ENCODE results near the gene PRAMEF13.
"Not testable (repeated sequence)": the region's sequence is repeated elsewhere in the genome, so short reads cannot be mapped to it uniquely, and the experiment has no call there.

Gene PRAMEF13, protein sequence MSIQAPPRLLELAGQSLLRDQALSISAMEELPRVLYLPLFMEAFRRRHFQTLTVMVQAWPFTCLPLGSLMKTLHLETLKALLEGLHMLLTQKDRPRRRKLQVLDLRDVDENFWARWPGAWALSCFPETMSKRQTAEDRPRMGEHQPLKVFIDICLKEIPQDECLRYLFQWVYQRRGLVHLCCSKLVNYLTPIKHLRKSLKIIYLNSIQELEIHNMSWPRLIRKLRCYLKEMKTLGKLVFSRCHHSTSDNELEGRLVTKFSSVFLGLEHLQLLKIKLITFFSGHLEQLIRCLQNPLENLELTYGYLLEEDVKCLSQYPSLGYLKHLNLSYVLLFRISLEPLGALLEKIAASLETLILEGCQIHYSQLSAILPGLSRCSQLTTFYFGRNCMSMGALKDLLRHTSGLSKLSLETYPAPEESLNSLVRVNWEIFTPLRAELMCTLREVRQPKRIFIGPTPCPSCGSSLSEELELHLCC
- 0 reads per million in 18 experiments for total RNA-seq

DNA sequence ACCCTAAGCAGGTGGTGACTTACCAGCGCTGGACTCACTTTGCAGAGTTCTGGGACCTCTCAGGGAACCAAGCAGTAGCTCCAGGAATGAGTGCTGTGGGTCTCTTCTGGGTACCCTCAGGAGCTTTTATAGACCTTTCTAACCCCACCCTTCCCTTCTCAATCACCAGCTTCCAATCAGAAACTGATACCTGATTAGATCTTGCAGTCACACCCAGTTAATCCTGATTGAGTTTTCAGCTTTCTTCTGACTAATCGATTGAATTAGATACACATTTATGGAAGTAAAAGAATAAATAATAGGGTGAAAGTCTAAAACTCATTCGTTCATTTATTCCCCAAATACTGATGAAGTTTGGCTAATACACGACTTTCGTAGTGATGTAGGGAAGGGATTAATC lies at the start of gene PRAMEF13:
PRAMEF13 (minus strand) TSS at position 101 of the 400 bp plus-strand sequence. CDS start 1,820 bp downstream, outside the sequence.
- DNase-seq: not testable (repeated sequence)

DNA sequence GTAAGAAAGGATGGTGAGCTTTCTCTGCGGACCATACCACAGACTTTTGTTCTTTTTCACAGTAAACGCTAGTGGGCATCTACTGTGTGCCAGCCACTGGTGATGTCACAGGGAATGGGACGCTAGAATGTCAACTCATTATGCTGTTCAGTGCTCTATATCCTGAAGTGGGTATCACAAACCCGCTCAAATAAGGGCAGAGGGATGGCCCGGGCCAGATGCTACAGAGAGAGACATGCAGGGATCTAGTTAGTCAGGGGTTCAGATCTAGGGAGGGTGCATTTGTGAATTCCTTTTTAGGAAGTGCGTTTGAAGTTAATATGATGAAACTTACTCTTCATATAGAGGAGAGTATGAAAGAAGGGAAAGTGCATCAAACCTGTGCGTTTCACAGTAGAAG lies 45.9 kb upstream of the PRAMEF13 start:
- not testable (repeated sequence) for DNase-seq

DNA sequence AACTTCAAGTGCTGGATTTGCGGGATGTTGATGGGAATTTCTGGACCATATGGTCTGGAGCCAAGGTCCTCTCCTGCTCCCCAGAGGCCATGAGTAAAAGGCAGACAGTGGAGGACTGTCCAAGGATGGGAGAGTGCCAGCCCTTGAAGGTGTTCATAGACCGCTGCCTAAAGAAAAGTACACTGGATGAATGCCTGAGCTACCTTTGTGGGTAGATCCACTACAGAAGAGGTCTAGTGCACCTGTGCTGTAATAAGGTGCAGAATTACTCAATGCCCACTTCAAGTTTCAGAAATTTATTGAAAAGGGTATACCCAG lies 45.3 kb upstream of the PRAMEF13 start:
- not testable (repeated sequence) for DNase-seq

DNA sequence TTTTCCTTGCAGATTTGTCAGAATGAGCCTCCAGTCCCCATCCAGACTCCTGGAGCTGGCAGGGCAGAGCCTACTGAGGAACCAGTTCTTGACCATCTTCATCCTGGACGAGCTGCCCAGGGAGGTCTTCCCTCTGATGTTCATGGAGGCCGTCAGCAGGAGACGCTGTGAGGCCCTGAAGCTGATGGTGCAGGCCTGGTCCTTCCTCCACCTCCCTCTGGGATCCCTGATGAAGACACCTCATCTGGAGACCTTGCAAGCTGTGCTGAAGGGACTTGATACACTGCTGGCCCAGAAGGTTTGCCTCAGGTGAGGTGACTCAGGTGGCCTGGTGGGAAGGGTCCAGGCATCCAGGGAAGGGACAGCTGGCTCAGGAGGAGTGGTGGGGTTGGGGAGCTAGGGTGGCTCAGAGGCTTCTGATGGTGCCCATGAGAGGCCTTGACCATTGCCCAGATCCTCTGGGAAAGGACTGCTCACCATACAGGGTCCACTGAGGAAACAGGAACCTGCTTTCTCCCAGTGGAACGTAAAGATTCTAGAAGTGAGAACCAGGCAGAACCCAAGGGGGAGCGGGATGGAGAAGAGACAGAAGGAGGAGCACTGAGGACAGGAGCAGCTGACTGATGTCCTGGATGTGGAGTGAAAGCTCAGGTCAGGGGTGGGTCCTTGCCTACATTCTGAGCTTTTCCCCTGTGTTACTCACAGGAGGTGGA lies 44.8 kb upstream of the PRAMEF13 start:
- not testable (repeated sequence) for DNase-seq

DNA sequence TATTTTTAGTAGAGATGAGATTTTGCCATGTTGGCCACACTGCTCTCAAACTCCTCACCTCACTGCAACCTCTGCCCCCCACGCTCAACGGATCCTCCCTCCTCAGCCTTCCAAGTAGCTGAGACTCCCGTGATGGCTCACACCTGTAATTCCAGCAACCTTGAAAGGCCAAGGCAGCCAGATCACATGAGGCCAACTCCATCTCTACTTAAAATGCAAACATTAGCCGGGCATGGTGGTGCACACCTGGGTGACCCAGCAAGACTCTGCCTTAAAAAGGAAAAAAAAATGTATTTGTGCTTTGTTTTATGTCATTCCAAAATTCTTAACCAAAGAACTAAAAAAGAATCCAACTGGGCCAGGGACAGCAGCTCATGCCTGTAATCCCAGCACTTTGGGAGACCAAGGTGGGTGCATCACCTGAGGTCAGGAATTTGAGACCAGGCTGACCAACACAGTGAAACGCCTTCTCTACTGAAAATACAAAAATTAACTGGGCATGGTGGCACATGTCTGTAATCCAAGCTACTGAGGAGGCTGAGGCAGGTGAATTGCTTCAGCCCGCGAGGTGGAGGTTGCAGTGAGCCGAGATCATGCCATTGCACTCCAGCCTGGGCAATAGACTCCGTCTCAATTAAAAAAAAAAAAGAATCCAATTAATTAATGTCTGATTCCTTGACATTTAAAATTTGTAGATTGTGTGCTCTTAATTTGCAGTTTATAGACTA lies 42.5 kb upstream of the PRAMEF13 start:
- DNase-seq: not testable (repeated sequence)

DNA sequence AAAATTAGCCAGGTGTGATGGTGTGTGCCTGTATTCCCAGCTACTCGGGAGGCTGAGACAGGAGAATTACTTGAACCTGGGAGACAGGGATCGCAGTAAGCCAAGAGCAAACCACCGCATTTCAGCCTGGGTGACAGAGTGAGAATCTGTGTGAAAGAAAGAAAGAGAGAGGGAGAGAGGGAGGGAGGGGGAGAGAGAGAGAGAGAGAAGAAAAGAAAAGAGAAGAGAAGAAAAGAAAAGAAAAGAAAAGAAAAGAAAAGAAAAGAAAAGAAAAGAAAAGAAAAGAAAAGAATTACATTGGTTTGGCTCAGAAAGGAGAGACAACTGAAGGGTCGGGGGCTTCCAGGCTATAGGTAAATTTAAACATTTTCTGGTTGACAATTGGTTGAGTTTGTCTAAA lies 38.4 kb upstream of the PRAMEF13 start:
- not testable (repeated sequence) for DNase-seq

DNA sequence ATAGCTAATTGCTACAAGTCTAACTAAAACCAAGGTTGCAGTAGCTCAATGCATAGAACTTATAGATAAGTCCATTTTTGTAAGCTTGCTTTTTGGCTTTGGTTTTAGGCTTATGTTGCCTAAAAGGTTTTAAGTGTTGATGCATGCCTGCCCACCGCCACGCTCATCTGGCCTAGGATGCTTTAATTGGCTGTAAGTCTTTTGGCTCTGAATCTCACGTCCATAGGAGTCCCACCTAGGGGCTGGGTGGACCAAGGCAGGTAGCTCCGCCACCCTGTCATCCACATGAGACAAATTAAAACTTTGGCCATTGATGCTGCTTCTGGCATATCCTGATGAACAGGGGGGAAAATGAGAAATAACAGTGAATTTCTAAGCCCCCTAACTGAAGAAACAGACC lies 36.4 kb upstream of the PRAMEF13 start:
- DNase-seq: not testable (repeated sequence)

DNA sequence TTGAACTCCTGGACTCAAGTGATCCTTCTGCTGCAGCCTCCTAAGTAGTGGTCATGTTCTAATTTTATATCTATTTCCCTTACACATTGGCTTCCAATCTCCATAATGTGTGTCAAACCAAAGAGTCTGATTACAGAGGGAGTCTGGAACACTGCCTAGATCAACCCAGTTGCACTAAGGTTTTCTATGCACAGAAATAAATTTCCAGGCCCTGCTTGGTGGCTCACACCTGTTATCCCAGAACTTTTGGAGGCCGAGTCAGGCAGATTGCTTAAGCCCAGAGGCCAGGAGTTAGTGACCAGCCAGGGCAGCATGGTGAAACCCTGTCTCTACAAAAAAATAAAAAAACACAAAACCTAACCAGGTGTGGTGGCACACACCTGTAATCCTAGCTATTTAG lies 32.8 kb upstream of the PRAMEF13 start:
- DNase-seq: not testable (repeated sequence)

DNA sequence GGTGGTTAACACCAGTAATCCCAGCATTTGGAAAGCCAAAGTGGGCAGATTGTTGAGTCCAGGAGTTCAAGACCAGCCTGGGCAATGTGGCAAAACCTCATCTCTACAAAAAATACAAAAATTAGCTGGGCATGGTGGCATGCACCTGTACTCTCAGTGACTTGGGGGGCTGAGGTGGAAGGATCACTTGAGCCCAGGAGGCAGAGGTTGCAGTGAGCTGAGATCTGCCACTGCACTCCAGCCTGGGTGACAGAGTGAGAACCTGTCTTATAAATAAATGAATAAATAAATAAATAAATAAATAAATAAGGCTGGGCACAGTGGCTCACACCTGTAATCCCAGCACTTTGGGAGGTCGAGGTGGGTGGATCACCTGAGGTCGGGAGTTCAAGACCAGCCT lies 30.8 kb upstream of the PRAMEF13 start:
- not testable (repeated sequence) for DNase-seq

DNA sequence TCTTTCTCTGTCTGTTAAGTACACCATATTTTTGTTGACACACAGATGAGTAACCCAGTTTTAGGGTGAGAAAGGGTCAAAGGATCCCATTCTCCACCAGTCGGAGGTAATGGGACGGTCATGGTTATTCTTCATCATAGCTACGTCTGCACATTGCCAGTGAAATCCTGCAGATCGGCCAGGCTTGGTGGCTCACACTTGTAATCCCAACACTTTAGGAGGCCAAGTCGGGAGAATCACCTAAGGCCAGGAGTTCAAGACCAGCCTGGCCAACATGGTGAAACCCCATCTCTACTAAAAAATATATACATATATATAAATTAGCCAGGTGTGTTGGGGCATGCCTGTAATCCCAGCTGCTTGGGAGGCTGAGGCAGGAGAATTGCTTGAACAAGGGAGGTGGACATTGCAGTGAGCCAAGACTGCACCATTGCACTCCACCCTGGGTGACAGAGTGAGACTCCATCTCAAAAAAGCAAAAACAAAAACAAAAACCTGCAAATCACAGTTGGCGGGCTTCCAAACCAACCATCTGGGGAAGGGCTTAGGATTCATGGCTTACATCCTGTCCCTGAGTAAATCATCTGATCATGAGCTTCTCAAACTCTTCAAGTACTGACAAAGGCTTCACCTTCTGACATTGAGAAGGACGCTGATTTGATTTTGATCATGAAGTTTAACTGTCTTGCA lies 30.0 kb upstream of the PRAMEF13 start:
- not testable (repeated sequence) for DNase-seq

DNA sequence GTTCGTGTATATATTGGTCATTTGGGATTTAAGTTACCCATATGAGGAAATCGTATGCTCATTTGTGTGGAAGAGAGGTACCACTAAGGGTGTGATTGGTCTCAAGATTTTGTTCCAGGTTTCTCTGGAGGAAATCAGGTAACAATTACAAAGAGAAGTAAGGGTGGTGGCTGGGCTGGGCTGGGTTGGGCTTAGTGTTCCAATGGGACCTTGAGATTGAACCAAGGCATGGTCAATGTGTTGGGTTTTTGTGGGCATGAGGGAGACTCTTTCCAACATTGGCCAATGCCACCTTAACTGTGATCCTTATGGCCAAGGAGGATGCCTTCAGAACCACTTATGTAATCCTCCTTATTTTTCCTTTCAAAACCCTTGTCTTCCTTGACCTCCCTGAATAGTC lies 29.4 kb upstream of the PRAMEF13 start:
- DNase-seq: not testable (repeated sequence)

DNA sequence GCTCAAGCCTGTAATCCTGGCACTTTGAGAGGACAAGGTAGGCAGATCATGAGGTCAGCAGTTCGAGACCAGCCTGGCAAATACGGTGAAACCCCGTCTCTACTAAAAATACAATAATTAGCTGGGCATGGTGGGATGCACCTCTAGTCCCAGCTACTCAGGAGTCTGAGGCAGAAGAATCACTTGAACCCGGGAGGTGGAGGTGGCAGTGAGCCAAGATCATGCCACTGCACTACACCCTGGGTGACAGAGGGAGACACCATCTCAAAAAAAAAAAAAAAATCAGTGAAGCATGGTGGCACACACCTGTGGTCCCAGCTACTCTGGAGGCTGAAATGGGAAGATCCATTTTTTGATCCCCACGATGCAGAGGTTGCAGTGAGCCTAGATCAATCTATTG lies 28.9 kb upstream of the PRAMEF13 start:
- not testable (repeated sequence) for DNase-seq

DNA sequence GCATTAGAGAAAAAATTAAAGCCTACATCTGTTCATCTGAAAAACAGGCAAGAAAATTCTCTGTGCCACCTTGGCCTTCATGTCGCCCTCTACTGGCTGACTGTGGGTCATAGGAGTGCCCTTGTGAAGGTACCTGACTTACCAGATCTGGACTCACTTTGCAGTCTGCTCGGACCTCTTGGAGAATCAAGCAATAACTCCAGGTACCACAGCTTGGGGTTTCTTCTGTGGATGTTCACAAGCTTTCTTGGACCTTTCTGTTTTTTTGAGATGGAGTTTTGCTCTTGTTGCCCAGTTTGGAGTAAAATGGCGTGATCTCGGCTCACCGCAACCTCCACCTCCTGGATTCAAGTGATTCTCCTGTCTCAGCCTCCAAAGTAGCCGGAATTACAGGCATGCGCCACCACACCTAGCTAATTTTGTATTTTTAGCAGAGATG lies 27.2 kb upstream of the PRAMEF13 start:
- DNase-seq: peak; percentile 7 to 41

DNA sequence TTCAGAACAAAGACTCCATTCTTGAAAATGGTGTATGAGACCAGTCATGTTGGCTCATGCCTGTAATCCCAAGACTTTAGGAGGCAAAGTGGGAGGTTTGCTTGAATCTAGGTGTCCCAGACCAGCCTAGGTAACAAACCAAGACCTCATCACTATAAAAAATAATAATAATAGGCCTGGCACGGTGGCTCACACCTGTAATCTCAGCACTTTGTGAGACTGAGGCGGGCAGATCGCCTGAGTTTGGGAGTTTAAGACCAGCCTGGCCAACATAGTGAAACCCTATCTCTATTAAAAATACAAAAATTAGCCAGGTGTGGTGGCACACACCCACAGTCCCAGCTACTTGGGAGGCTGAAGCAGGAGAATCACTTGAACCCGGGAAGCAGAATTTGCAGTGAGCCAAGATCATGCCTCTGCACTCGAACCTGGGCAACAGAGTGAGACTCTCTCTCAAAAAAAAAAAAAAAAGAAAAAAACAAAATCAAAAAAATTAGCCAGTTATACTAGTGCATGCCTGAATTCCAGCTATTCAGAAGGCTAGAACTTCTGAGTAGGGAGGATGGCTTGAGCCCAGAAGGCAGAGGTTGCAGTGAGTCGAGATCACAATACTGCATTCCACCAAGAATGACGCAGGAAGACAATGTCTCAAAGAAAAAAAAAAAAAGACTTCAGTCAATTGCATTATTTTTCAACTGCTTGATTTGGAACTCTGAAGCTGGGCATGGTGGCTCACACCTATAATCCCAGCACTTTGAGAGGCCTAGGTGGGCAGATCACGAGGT lies 26.3 kb upstream of the PRAMEF13 start:
- DNase-seq: not testable (repeated sequence)

DNA sequence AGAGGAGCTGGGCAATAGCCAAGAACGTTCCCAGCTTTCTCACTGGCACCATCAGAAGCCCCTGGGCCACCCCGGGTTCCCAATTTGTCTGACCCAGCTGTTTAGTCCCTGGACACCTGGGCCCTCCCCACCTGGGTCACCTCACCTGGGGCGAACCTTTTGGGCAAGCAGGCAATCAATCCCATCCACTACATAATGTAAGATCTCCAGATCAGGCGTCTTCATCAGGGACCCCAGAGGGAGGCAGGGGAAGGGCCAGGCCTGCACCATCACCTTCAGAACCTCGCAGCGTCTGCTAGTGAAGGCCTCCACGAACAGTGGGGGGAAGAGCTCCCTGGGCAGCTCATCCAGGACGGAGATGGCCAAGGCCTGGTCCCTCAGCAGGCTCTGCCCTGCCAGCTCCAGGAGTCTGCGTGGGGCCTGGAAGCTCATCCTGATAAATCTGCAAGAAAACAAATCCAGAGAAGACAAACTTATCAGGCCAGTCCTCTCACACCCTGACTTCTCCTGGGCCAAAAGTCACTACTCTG lies 24.5 kb upstream of the PRAMEF13 start, which contains the start of gene PRAMEF18:
PRAMEF18 (minus strand) TSS at position 480 of the 530 bp plus-strand sequence; CDS start at position 432, 48 bp downstream.
- DNase-seq: not testable (repeated sequence)

DNA sequence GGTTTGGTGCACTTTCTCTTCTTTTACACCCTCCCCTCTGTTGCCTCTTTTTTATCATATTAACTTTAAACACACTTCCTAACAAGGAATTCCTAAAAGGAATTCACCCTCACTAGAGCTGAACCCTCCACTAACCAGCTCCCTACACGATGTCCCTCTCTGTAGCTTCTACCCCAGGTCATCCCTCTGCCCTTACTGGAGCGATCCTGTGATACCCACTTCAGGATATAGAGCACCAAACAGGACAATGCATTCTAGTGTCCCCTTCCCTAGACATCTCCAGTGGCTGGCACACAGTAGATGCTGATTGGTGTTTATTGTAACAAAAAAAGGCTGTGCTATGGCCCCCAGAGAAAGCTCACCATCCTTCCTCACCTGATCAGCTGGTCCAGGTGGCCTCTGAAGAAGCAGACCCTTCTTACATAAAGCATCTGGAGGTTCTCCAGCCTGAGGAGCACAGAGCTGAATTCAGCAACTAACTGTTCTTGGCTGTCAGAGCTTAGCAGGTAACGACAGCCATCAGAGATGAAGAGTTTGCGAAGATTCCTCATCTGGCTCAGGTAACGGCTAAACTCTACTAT lies 23.4 kb upstream of the PRAMEF13 start:
- DNase-seq: no peak

DNA sequence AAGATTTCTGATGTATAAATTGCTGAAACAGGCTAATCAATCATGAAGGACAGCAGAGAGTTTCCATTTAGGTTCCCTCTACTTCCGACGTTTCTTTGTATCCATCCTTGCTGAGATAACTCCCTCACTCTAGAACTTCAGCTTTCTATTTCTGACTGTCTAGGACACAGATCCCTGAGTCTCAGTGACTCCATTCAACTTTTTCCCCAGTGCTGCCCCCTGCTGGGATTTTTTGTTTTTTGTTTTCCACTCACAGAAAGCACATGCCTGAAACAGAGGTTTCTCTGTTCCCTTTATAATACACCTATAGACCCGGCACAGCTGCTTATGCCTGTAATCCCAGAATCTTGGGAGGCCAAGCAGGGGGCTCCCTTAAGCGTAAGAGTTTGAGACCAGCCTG lies 21.6 kb upstream of the PRAMEF13 start:
- DNase-seq: not testable (repeated sequence)

DNA sequence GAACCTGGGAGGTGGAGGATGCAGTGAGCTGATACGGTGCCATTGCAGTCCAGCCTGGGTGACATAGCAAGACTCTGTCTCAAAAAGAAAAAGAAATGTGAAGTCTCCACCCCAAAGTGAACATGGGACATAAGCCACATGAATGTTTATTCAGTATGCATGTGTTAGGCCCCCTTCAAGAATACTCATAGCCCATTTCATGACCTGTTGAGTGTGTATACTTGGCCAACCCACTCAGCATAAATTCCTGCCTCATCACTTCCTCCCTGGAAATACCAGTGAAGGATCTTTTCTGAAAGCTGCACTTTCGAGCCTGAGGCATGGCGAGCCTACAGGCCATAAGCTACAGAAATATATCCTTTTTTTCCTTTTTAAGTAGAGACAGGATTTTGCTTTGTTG lies 18.0 kb upstream of the PRAMEF13 start:
- not testable (repeated sequence) for DNase-seq

DNA sequence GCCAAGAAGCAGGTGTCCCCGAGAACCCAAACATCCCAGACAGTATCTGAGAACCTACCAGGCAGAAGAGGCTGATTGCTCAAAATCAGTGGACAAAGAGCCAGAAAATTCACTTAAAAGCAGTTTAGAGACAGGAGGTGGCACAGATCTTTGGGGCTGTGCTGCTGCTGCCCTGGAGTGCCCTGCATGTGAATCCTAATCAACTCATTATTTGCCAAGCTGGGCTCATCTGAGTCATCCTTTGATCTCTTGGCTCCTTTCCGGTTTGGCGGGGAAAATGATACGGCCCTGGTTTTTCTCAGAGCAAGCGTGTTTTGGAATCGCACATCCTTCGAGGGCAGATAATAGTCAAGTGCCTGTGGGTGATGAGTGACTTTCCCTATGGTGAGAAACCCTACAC lies 15.4 kb upstream of the PRAMEF13 start:
- not testable (repeated sequence) for DNase-seq

DNA sequence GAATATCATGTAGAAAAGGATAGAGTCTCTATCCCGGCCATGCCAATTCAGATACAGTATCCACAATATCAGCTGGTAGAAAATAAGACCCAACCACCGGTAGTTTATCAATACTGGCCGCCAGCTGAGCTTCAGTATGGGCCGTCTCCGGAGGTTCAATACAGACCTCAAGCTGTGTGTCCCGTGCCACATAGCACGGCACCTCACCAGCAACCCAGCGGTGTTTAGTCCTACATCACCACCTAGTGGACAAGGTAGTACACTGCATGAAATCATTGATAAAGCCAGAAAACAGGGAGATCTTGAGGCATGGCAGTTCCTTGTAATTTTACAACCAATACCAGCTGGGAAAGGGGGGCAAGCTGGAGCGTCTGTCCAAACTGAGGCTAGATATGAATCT lies 7.5 kb upstream of the PRAMEF13 start:
- not testable (repeated sequence) for DNase-seq

DNA sequence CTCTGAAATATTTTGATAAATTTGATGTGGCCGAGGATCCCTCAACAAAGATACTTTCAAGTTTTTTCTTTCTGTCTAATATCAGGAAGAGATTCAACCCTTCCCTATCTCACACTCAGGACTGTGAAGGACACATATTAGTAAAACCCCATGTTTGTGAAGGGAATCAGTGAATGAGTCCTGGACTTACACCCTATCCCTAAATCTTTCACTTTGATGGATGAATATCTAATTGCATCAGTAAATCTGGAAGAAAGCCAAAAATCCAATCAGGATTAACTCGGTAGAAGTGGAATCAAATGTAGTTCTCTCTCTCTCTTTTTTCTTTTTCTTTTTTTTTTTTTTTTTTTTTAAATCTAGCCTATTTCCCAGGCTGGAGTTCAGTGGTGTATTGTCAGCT lies 29.7 kb downstream of the PRAMEF13 start, which contains the start of gene PRAMEF9:
PRAMEF9 (plus strand) TSS at position 301 of the 400 bp plus-strand sequence. CDS start 3,433 bp downstream, outside the sequence.
- DNase-seq: not testable (repeated sequence)
